GM12878 (cell line): ENCODE results near the gene MGARP. TPM values are rescaled to one million over a fixed set of nuclear protein-coding genes. Genes with fewer than 3 reads are reported as not detected.
A peak's percentile ranks its signal among the peaks of the same experiment; 100 is the strongest.

Experiments used
- ATAC-seq: fragments of 200-7000 bp; cut with Tn5 transposase; 3 replicates; pipeline ENCODE4 v1.9.1; 2020; ENCODE audit warnings: mild to moderate bottlenecking, moderate library complexity
- BruUV-seq: library from RNA; stranded (reverse); fragments of 400-500 nt; replicated peaks from 2 replicates; lab custom pipeline; 2021; lab: Mats Ljungman, UMichigan
- CTCF ChIA-PET: fragments of 300-600 bp; sonication (Branson Sonifier 250); formaldehyde crosslinking; extraction: SDS; loops from one replicate; lab custom pipeline; 2021; ENCODE audit warnings: inconsistent platforms; lab: Yijun Ruan, JAX
- POLR2A ChIA-PET: fragments of 350-600 bp; formaldehyde crosslinking; extraction: SDS; loops from one replicate; lab custom pipeline; 2021; ENCODE audit warnings: inconsistent platforms; lab: Charles Lee
- RAD21 ChIA-PET: fragments of 300-600 bp; sonication (Branson Sonifier 250); formaldehyde crosslinking; loops from one replicate; lab custom pipeline; 2023; ENCODE audit warnings: antibody characterized with exemption; ENCODE audit not compliant: unreplicated experiment; lab: Charles Lee
- SMC1A ChIA-PET: fragments of 300-600 bp; sonication (Branson Sonifier 250); formaldehyde crosslinking; loops from one replicate; lab custom pipeline; 2023; ENCODE audit not compliant: unreplicated experiment, uncharacterized antibody; lab: Charles Lee
- DNase-seq: peaks from one replicate; pipeline ENCODE4 v3.0.0-alpha.2; 2011; ENCODE audit warnings: low read depth, low spot score
- FAIRE-seq: peaks from 3 replicates; lab custom pipeline; 2011; peaks lifted over from hg19 to GRCh38; lab: Jason Lieb, UNC
- H2AFZ ChIP-seq: 2 replicates; pipeline ENCODE4 v1.6.0; 2011; ENCODE audit warnings: low read depth, low read length, control low read depth; ENCODE audit not compliant: control insufficient read depth
- H3K27ac ChIP-seq: 2 replicates; pipeline ENCODE4 v1.5.1; 2011; ENCODE audit warnings: control low read depth; ENCODE audit not compliant: control insufficient read depth, insufficient read depth
- H3K27me3 ChIP-seq, 2 experiments: replicated peaks in 1 of 2; 2 replicates each; pipeline versions ENCODE4 v1.6.0 to v1.6.1; 2011; ENCODE audit warnings: low read length in 1 of 2; ENCODE audit not compliant: control insufficient read depth in 2 of 2, insufficient read depth in 2 of 2
- H3K36me3 ChIP-seq, 2 experiments: 2 replicates each; pipeline ENCODE4 v1.5.1; 2011; ENCODE audit warnings: low read length in 1 of 2; ENCODE audit not compliant: control insufficient read depth in 2 of 2, insufficient read depth in 2 of 2
- H3K4me1 ChIP-seq: 2 replicates; pipeline ENCODE4 v1.6.1; 2011; ENCODE audit warnings: mild to moderate bottlenecking, low read length, moderate library complexity, mixed read lengths; ENCODE audit not compliant: control insufficient read depth, insufficient read depth
- H3K4me2 ChIP-seq: 2 replicates; pipeline ENCODE4 v1.6.0; 2011; ENCODE audit warnings: control low read depth; ENCODE audit not compliant: control insufficient read depth, insufficient read depth
- H3K4me3 ChIP-seq: fragments of 200-600 bp; sonication (generic); 2 replicates; pipeline ENCODE4 v1.5.1; 2016
- H3K79me2 ChIP-seq: 2 replicates; pipeline ENCODE4 v1.6.0; 2011; ENCODE audit warnings: low read length; ENCODE audit not compliant: control insufficient read depth, insufficient read depth
- H3K9ac ChIP-seq: 2 replicates; pipeline ENCODE4 v1.8.0; 2011; ENCODE audit warnings: low read length, control low read depth, mixed read lengths; ENCODE audit not compliant: control insufficient read depth, insufficient read depth
- H3K9me3 ChIP-seq: replicated peaks from 3 replicates; pipeline ENCODE4 v1.5.1; 2011; ENCODE audit warnings: mild to moderate bottlenecking, low read length; ENCODE audit not compliant: control insufficient read depth, insufficient read depth
- H4K20me1 ChIP-seq: 2 replicates; pipeline ENCODE4 v1.6.0; 2011; ENCODE audit not compliant: control insufficient read depth, insufficient read depth
- ETV6 ChIP-seq, 2 experiments: fragments of 450-650 bp in 1 of 2; IDR thresholded peaks in 1 of 2; conservative IDR thresholded peaks in 1 of 2; 2 replicates each; pipeline ENCODE4 v1.6.1; 2014; ENCODE audit warnings: antibody characterized with exemption in 1 of 2, borderline replicate concordance in 1 of 2, low read depth in 1 of 2, mild to moderate bottlenecking in 1 of 2, moderate library complexity in 1 of 2
- FOS ChIP-seq: IDR thresholded peaks from 3 replicates; pipeline ENCODE4 v1.6.1; 2011; ENCODE audit warnings: borderline replicate concordance; ENCODE audit not compliant: insufficient read length; ENCODE audit errors: extremely low read depth
- IKZF1 ChIP-seq: fragments of 450-650 bp; conservative IDR thresholded peaks from 2 replicates; pipeline ENCODE4 v1.6.1; 2017; ENCODE audit warnings: antibody characterized with exemption, mild to moderate bottlenecking
- YY1 ChIP-seq: IDR thresholded peaks from 2 replicates; pipeline ENCODE4 v1.6.1; 2011; ENCODE audit warnings: low read depth, mild to moderate bottlenecking, low read length
- ZNF384 ChIP-seq: IDR thresholded peaks from 2 replicates; pipeline ENCODE4 v1.6.1; 2012; ENCODE audit warnings: low read depth, mild to moderate bottlenecking, low read length, improper control_type of control experiment, borderline replicate concordance
- WGBS: methylation state at CpG from one replicate; pipeline ENCODE4 v1.1.6; 2016; ENCODE audit warnings: low lambda C conversion rate; ENCODE audit not compliant: insufficient replicate concordance, insufficient coverage; ENCODE audit errors: missing lambda C conversion rate; 5-methylcytosine and 5-hydroxymethylcytosine counted together
- in situ Hi-C: fragments of 300-500 bp; cut with MboI; formaldehyde crosslinking; loops from 9 replicates; pipeline ENCODE4 v1.14.3; 2018; ENCODE audit warnings: mixed read lengths
- intact Hi-C: fragments of 100-400 bp; cut with micrococcal nuclease; formaldehyde crosslinking; loops from one replicate; pipeline ENCODE4 v1.14.2; 2022; ENCODE audit not compliant: unreplicated experiment
- polyA plus RNA-seq, 11 experiments: library from polyadenylated mRNA; depleted of rRNA in 4 of 11; unstranded in 6 of 11; stranded (reverse) in 5 of 11; fragments of >200 nt; fragmentation: Nextera tagmentation in 4 of 11; fragmentation: Illumina TruSeq in 1 of 11; extraction: Ambion mirVana in 4 of 11; extraction: Trizol in 1 of 11; gene quantifications; 1 replicate in 1 of 11; 2 replicates in 10 of 11; pipeline versions ENCODE4 v1.2.1 to v1.2.3, GENCODE V29; 2011 to 2016; ENCODE audit warnings: inconsistent platforms in 2 of 11, missing spikeins in 2 of 11, low read depth in 1 of 11
- total RNA-seq, 4 experiments: library from RNA; depleted of rRNA in 3 of 4; stranded (reverse); fragments of >200 nt in 3 of 4; fragmentation: Illumina TruSeq in 1 of 4; extraction: Trizol in 1 of 4; gene quantifications; 2 replicates each; pipeline versions ENCODE4 v1.2.1 to v1.2.3, GENCODE V29; 2013 to 2021
- TF ChIP-seq, protein P1 (sequence below): IDR thresholded peaks from 2 replicates; pipeline ENCODE4 v1.6.1; 2012; ENCODE audit warnings: improper control_type of control experiment, low read depth, low read length; ENCODE audit not compliant: insufficient replicate concordance

MGARP gene
- total and polyA plus RNA-seq, 10 of the 15 experiments (the other 5 are each of a cell fraction or from before 2014, with no cell fraction given): 0.04 to 0.23 (median 0.08) TPM; not detected in 7

- Histone ChIP-seq H3K36me3 (no peaks in the 10 kb centered on the region), H2AFZ (no peak overlapping the region), H3K9ac (no peak overlapping the region), H3K4me2 (no peak overlapping the region), H3K9me3 (no peaks in the 10 kb centered on the region; the same call in 2 of the 3 replicates), H3K4me1 (no peaks in the 10 kb centered on the region; the same call in 1 of the 2 replicates), H3K4me3 (no peak overlapping the region), H4K20me1 (no peaks in the 10 kb centered on the region), H3K79me2 (no peaks in the 10 kb centered on the region), H3K27ac (no peak overlapping the region), H3K27me3 (no peaks in the 10 kb centered on the region)
- SMC1A ChIA-PET: interaction anchor here (0.5 to 1.1 kb wide), 2 partner anchors 20 to 33 kb away, joined by 3 to 4 read pairs; no protein-coding TSS in a partner anchor
- 59% methylated on average over 5 of the region's 5 CpGs for WGBS
- ATAC-seq: no peak
- POLR2A ChIA-PET: no interaction called here
- no TSS peak for BruUV-seq
- FAIRE-seq: no peak
- RAD21 ChIA-PET: no interaction called here
- no peak for DNase-seq
- TF ChIP-seq ZNF384 (no peak), YY1 (no peak)
- in situ Hi-C loops (no loop called here), intact Hi-C loops (no loop called here)
- CTCF ChIA-PET: interaction anchor here (1.7 kb wide), 1 partner anchor 10 kb away, joined by 7 read pairs; no protein-coding TSS in a partner anchor
Measured at GRCh38 chr4:139221687-139222086, 58.3 kb downstream of the MGARP start.

DNA sequence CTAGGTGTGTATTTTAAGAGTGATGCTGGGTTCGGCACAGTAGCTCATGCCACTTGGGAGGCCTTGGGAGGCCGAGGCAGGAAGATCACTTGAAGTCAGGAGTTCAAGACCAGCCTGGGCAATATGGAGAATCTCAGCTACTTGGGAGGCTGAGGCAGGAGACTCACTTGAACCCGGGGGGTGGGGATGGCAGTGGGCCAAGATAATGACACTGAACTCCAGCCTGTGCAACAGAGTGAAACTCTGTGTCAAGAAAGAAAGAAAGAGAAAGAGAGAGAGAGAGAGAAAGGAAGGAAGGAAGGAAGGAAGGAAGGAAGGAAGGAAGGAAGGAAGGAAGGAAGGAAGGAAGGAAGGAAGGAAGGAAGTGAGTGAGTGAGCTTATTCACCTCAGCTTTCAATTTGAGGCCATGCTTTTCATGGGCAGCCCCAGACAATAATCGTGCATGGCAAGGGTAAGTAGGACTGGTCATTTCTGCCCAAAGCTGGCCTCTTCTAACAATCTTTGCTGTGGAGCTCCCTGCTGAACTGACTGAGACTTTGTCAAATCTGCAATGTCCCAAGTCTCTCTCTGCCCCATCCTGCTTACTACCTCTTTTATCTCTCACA is 60.5 kb downstream of the MGARP start:
- FAIRE-seq: no peak
- H3K9ac ChIP-seq: no peak overlapping the region
- TF ChIP-seq FOS (no peak), ETV6 (conservative IDR thresholded peaks at IDR 0.05 in 1 of 2, IDR thresholded peaks at IDR 0.05 in 1 of 2; ENCODE audit: borderline replicate concordance in 1 of 2, low read depth in 1 of 2) (peak in 1 of 2 experiments; percentile 96; a peak in 2 of 4 replicates), IKZF1 (0 out of 2 replicates have a peak, but pooled peaks have one; percentile 26)
- TF ChIP-seq, protein P1, sequence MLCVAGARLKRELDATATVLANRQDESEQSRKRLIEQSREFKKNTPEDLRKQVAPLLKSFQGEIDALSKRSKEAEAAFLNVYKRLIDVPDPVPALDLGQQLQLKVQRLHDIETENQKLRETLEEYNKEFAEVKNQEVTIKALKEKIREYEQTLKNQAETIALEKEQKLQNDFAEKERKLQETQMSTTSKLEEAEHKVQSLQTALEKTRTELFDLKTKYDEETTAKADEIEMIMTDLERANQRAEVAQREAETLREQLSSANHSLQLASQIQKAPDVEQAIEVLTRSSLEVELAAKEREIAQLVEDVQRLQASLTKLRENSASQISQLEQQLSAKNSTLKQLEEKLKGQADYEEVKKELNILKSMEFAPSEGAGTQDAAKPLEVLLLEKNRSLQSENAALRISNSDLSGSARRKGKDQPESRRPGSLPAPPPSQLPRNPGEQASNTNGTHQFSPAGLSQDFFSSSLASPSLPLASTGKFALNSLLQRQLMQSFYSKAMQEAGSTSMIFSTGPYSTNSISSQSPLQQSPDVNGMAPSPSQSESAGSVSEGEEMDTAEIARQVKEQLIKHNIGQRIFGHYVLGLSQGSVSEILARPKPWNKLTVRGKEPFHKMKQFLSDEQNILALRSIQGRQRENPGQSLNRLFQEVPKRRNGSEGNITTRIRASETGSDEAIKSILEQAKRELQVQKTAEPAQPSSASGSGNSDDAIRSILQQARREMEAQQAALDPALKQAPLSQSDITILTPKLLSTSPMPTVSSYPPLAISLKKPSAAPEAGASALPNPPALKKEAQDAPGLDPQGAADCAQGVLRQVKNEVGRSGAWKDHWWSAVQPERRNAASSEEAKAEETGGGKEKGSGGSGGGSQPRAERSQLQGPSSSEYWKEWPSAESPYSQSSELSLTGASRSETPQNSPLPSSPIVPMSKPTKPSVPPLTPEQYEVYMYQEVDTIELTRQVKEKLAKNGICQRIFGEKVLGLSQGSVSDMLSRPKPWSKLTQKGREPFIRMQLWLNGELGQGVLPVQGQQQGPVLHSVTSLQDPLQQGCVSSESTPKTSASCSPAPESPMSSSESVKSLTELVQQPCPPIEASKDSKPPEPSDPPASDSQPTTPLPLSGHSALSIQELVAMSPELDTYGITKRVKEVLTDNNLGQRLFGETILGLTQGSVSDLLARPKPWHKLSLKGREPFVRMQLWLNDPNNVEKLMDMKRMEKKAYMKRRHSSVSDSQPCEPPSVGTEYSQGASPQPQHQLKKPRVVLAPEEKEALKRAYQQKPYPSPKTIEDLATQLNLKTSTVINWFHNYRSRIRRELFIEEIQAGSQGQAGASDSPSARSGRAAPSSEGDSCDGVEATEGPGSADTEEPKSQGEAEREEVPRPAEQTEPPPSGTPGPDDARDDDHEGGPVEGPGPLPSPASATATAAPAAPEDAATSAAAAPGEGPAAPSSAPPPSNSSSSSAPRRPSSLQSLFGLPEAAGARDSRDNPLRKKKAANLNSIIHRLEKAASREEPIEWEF: no peak
- TF ChIP-seq, all 136 proteins: peak for 2
- ATAC-seq (no peak), DNase-seq (no peak)
- Histone ChIP-seq H4K20me1 (no peaks in the 10 kb centered on the region), H3K36me3 (no peaks in the 10 kb centered on the region), H2AFZ (no peak overlapping the region), H3K4me3 (no peak overlapping the region), H3K9me3 (no peaks in the 10 kb centered on the region; the same call in 2 of the 3 replicates), H3K4me2 (no peak overlapping the region), H3K27me3 (no peaks in the 10 kb centered on the region), H3K27ac (no peak overlapping the region), H3K79me2 (no peaks in the 10 kb centered on the region), H3K4me1 (peaks cover 4% of the 10 kb centered on the region)
- in situ Hi-C loops: no loop called here
- intact Hi-C loops: no loop called here
- RAD21 ChIA-PET: interaction anchor here (0.8 to 1.6 kb wide), 3 partner anchors 27 to 88 kb away, joined by 4 read pairs; no protein-coding TSS in a partner anchor
- SMC1A ChIA-PET: interaction anchor here (0.7 to 2.5 kb wide), 6 partner anchors 8 to 447 kb away, joined by 3 to 8 read pairs (median 4); no protein-coding TSS in a partner anchor
- CTCF ChIA-PET: interaction anchor here (1.0 to 1.4 kb wide), 2 partner anchors 9 to 189 kb away, joined by 3 to 6 read pairs; no protein-coding TSS in a partner anchor
- WGBS: 35% methylated on average over 4 of the region's 4 CpGs
- POLR2A ChIA-PET: no interaction called here
- BruUV-seq: no TSS peak
